Measurements from ENCODE around the gene SLC1A2. TPM values are rescaled to one million over a fixed set of nuclear protein-coding genes. Genes with fewer than 3 reads are reported as not detected.

The SLC1A2 gene
- total and polyA plus RNA-seq, 2 experiments from 2014 or later, result 0.70 to 2.8 TPM

DNA sequence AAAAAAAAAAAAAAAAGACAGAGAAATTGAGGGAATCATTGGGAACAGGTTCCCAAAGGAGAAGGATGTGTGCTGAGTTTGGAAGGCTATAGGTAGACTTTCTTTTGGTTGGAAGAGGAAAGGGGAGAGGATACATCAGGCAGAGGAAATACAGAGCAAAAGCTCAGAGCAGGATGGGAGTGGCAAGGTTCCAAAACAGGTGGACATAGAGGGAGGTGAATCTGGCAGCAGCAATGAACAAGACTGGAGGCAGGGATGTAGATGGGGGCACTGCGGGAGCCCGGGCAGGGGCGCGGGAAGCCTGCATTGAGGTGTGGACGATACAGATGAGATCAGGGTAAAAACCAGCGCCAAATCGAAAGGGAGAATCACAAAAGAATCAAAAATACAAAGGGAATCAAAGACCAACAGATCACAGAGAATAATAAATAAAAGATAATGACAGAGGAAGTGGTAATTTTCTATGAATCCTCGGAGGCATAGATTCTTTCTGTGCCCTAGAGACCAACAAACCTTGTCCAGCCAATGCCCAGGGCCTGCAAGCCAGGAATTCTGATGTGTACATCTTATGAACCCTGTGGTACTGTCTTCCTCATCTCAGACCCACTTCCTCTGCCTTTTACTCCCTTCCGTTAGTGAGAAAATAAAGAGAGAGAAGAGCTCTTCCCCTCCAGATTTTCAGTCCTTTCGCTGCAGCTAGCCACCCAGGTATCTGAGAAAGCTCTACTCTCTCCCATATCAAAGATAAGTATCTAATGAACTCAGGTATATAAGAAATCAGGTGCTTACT lies 70.3 kb downstream of the SLC1A2 start:
- no peaks in the 10 kb centered on the region for H3K4me1 ChIP-seq (ENCODE audit: insufficient read depth)
- H3K27ac Mint-ChIP-seq, result no peak overlapping the region
- H3K9me2 ChIP-seq (ENCODE audit: insufficient read depth), result no peaks in the 10 kb centered on the region
- no peaks in the 10 kb centered on the region for H4K20me1 ChIP-seq (replicated peaks; ENCODE audit: insufficient read depth)
- H3K4me1 Mint-ChIP-seq, result peaks cover 13% of the 10 kb centered on the region; the same call in 2 of the 3 replicates
- no peaks in the 10 kb centered on the region for H3K79me2 ChIP-seq (replicated peaks; ENCODE audit: insufficient read depth)
- ATAC-seq, result no peak
- H3K4me3 ChIP-seq, result no peak overlapping the region
- no peak overlapping the region for H3K4me2 ChIP-seq
- no peaks in the 10 kb centered on the region for H3K36me3 ChIP-seq (ENCODE audit: insufficient read depth)
- H3K4me3 Mint-ChIP-seq, result no peak overlapping the region
- H3K36me3 Mint-ChIP-seq (ENCODE audit: low read depth), result no peaks in the 10 kb centered on the region
- no peaks in the 10 kb centered on the region for H3K27me3 Mint-ChIP-seq (ENCODE audit: insufficient read depth, low read depth, poor library complexity)
- no peaks in the 10 kb centered on the region for H3F3A ChIP-seq (replicated peaks; ENCODE audit: low read depth)
- H2AFZ ChIP-seq, result no peak overlapping the region
- H3K27me3 ChIP-seq (ENCODE audit: insufficient read depth), result peaks cover 29% of the 10 kb centered on the region
- TF ChIP-seq, protein P1, sequence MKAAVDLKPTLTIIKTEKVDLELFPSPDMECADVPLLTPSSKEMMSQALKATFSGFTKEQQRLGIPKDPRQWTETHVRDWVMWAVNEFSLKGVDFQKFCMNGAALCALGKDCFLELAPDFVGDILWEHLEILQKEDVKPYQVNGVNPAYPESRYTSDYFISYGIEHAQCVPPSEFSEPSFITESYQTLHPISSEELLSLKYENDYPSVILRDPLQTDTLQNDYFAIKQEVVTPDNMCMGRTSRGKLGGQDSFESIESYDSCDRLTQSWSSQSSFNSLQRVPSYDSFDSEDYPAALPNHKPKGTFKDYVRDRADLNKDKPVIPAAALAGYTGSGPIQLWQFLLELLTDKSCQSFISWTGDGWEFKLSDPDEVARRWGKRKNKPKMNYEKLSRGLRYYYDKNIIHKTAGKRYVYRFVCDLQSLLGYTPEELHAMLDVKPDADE (IDR thresholded peaks at IDR 0.05), result no peak
- no peak for TF ChIP-seq NANOG (IDR thresholded peaks at IDR 0.05; ENCODE audit: borderline replicate concordance)
- TF ChIP-seq, protein P2, sequence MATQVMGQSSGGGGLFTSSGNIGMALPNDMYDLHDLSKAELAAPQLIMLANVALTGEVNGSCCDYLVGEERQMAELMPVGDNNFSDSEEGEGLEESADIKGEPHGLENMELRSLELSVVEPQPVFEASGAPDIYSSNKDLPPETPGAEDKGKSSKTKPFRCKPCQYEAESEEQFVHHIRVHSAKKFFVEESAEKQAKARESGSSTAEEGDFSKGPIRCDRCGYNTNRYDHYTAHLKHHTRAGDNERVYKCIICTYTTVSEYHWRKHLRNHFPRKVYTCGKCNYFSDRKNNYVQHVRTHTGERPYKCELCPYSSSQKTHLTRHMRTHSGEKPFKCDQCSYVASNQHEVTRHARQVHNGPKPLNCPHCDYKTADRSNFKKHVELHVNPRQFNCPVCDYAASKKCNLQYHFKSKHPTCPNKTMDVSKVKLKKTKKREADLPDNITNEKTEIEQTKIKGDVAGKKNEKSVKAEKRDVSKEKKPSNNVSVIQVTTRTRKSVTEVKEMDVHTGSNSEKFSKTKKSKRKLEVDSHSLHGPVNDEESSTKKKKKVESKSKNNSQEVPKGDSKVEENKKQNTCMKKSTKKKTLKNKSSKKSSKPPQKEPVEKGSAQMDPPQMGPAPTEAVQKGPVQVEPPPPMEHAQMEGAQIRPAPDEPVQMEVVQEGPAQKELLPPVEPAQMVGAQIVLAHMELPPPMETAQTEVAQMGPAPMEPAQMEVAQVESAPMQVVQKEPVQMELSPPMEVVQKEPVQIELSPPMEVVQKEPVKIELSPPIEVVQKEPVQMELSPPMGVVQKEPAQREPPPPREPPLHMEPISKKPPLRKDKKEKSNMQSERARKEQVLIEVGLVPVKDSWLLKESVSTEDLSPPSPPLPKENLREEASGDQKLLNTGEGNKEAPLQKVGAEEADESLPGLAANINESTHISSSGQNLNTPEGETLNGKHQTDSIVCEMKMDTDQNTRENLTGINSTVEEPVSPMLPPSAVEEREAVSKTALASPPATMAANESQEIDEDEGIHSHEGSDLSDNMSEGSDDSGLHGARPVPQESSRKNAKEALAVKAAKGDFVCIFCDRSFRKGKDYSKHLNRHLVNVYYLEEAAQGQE (IDR thresholded peaks at IDR 0.05; ENCODE audit: unreplicated experiment), result no peak
- TF ChIP-seq JUNB (IDR thresholded peaks at IDR 0.05; ENCODE audit: unreplicated experiment), result no peak
- no peak for TF ChIP-seq POLR2AphosphoS5 (IDR thresholded peaks at IDR 0.05; ENCODE audit: low read depth)
- TF ChIP-seq CREB1 (CRISPR knock-in tag; IDR thresholded peaks at IDR 0.05; ENCODE audit: low read depth), result no peak
- TF ChIP-seq STAT1 (IDR thresholded peaks at IDR 0.05; ENCODE audit: unreplicated experiment), result no peak
- TF ChIP-seq EZH2 (IDR thresholded peaks at IDR 0.05; ENCODE audit: low read depth, unreplicated experiment), result no peak
- no peak for TF ChIP-seq EZH2phosphoT487 (IDR thresholded peaks at IDR 0.05; ENCODE audit: unreplicated experiment)
- TF ChIP-seq, protein P3, sequence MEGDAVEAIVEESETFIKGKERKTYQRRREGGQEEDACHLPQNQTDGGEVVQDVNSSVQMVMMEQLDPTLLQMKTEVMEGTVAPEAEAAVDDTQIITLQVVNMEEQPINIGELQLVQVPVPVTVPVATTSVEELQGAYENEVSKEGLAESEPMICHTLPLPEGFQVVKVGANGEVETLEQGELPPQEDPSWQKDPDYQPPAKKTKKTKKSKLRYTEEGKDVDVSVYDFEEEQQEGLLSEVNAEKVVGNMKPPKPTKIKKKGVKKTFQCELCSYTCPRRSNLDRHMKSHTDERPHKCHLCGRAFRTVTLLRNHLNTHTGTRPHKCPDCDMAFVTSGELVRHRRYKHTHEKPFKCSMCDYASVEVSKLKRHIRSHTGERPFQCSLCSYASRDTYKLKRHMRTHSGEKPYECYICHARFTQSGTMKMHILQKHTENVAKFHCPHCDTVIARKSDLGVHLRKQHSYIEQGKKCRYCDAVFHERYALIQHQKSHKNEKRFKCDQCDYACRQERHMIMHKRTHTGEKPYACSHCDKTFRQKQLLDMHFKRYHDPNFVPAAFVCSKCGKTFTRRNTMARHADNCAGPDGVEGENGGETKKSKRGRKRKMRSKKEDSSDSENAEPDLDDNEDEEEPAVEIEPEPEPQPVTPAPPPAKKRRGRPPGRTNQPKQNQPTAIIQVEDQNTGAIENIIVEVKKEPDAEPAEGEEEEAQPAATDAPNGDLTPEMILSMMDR (conservative IDR thresholded peaks at IDR 0.05; ENCODE audit: low read depth in 2 of 2), result no peak
- TF ChIP-seq, protein P4, sequence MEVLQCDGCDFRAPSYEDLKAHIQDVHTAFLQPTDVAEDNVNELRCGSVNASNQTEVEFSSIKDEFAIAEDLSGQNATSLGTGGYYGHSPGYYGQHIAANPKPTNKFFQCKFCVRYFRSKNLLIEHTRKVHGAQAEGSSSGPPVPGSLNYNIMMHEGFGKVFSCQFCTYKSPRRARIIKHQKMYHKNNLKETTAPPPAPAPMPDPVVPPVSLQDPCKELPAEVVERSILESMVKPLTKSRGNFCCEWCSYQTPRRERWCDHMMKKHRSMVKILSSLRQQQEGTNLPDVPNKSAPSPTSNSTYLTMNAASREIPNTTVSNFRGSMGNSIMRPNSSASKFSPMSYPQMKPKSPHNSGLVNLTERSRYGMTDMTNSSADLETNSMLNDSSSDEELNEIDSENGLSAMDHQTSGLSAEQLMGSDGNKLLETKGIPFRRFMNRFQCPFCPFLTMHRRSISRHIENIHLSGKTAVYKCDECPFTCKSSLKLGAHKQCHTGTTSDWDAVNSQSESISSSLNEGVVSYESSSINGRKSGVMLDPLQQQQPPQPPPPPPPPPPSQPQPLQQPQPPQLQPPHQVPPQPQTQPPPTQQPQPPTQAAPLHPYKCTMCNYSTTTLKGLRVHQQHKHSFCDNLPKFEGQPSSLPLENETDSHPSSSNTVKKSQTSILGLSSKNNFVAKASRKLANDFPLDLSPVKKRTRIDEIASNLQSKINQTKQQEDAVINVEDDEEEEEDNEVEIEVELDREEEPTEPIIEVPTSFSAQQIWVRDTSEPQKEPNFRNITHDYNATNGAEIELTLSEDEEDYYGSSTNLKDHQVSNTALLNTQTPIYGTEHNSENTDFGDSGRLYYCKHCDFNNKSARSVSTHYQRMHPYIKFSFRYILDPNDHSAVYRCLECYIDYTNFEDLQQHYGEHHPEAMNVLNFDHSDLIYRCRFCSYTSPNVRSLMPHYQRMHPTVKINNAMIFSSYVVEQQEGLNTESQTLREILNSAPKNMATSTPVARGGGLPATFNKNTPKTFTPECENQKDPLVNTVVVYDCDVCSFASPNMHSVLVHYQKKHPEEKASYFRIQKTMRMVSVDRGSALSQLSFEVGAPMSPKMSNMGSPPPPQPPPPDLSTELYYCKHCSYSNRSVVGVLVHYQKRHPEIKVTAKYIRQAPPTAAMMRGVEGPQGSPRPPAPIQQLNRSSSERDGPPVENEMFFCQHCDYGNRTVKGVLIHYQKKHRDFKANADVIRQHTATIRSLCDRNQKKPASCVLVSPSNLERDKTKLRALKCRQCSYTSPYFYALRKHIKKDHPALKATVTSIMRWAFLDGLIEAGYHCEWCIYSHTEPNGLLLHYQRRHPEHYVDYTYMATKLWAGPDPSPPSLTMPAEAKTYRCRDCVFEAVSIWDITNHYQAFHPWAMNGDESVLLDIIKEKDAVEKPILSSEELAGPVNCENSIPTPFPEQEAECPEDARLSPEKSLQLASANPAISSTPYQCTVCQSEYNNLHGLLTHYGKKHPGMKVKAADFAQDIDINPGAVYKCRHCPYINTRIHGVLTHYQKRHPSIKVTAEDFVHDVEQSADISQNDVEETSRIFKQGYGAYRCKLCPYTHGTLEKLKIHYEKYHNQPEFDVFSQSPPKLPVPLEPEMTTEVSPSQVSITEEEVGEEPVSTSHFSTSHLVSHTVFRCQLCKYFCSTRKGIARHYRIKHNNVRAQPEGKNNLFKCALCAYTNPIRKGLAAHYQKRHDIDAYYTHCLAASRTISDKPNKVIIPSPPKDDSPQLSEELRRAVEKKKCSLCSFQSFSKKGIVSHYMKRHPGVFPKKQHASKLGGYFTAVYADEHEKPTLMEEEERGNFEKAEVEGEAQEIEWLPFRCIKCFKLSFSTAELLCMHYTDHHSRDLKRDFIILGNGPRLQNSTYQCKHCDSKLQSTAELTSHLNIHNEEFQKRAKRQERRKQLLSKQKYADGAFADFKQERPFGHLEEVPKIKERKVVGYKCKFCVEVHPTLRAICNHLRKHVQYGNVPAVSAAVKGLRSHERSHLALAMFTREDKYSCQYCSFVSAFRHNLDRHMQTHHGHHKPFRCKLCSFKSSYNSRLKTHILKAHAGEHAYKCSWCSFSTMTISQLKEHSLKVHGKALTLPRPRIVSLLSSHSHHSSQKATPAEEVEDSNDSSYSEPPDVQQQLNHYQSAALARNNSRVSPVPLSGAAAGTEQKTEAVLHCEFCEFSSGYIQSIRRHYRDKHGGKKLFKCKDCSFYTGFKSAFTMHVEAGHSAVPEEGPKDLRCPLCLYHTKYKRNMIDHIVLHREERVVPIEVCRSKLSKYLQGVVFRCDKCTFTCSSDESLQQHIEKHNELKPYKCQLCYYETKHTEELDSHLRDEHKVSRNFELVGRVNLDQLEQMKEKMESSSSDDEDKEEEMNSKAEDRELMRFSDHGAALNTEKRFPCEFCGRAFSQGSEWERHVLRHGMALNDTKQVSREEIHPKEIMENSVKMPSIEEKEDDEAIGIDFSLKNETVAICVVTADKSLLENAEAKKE (CRISPR knock-in tag; IDR thresholded peaks at IDR 0.05), result no peak
- H3K9me3 Mint-ChIP-seq, result no peaks in the 10 kb centered on the region
- no peak overlapping the region for H3K27ac ChIP-seq (ENCODE audit: low read depth)
- DNase-seq (ENCODE audit: low spot score), result no peak

All from GM23338 (cell line).